Calu3 (cell line): ENCODE data around the gene CLEC3B. TPM values are rescaled to one million over a fixed set of nuclear protein-coding genes. Genes with fewer than 3 reads are reported as not detected.

Experiments used
- BruUV-seq: library from RNA; stranded (reverse); fragments of 400-500 nt; replicated peaks from 2 replicates; lab custom pipeline; 2021; lab: Mats Ljungman, UMichigan
- CTCF ChIA-PET: fragments of 300-600 bp; sonication (Branson Sonifier 250); formaldehyde crosslinking; loops from one replicate; lab custom pipeline; 2022; ENCODE audit warnings: antibody characterized with exemption; lab: Charles Lee
- DNase-seq: peaks from one replicate; pipeline ENCODE4 v3.0.0; 2022
- H3K27ac Mint-ChIP-seq: one replicate; pipeline ENCODE4 v1.8.0; 2022; ENCODE audit warnings: mixed read lengths; ENCODE audit not compliant: unreplicated experiment
- H3K27me3 Mint-ChIP-seq: one replicate; pipeline ENCODE4 v1.8.0; 2022; ENCODE audit warnings: mixed read lengths; ENCODE audit not compliant: unreplicated experiment
- H3K36me3 Mint-ChIP-seq: one replicate; pipeline ENCODE4 v1.8.0; 2022; ENCODE audit warnings: mild to moderate bottlenecking, moderate library complexity, mixed read lengths; ENCODE audit not compliant: insufficient read depth, unreplicated experiment
- H3K4me1 Mint-ChIP-seq: one replicate; pipeline ENCODE4 v1.8.0; 2022; ENCODE audit warnings: mild to moderate bottlenecking, low read depth, mixed read lengths; ENCODE audit not compliant: unreplicated experiment
- H3K4me3 Mint-ChIP-seq: one replicate; pipeline ENCODE4 v1.8.0; 2022; ENCODE audit warnings: mild to moderate bottlenecking, low read depth, moderate library complexity, mixed read lengths; ENCODE audit not compliant: unreplicated experiment
- H3K9me3 Mint-ChIP-seq: one replicate; pipeline ENCODE4 v1.8.0; 2022; ENCODE audit warnings: low read depth, mixed read lengths; ENCODE audit not compliant: unreplicated experiment
- intact Hi-C: fragments of 100-400 bp; cut with micrococcal nuclease; formaldehyde crosslinking; loops from one replicate; pipeline ENCODE4 v1.10.0; 2022; ENCODE audit not compliant: unreplicated experiment
- total RNA-seq: library from RNA; stranded (reverse); gene quantifications from 2 replicates; pipeline ENCODE4 v1.2.3, GENCODE V29; 2022
- TF ChIP-seq, protein P1 (sequence below): fragments of 200-600 bp; IDR thresholded peaks from one replicate; pipeline ENCODE4 v1.8.0; 2022; ENCODE audit warnings: antibody characterized with exemption; ENCODE audit not compliant: unreplicated experiment

The CLEC3B gene
- total RNA-seq, 1 experiment from 2014 or later = not detected

DNA sequence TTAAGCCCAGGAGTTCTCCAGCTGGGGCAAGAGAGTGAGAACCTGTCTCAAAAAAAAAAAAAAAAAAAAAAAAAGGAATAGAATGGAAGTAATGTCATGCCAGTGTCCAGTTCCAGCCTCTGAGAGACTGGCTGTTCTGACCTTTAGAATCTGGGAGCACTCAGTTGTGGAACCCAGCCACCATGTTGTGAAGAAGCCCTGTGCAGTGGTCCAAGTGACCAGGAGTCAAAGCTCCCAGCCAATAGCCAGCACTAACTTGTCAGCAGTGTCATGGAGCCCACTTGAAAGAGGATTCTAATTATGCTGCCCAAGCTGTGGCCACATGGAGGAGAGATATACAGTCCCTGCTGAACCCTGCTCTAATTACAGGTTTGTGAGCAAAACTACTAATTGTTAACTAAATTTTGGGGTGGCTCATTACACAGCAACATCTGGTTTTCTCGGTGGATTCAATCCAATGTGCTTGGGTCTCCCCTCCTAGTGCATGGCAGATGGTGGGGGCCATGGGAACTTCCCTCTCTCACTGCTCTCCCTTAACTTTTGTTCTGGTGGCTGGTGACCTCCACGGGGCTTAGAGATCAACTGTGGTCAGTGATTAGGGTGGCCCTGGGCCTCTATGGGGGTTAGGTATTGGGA, 55.5 kb downstream of the CLEC3B start:
- Mint-ChIP-seq H3K9me3 (no peaks in the 10 kb centered on the region), H3K27me3 (no peaks in the 10 kb centered on the region), H3K27ac (no peak overlapping the region), H3K36me3 (no peaks in the 10 kb centered on the region), H3K4me1 (no peaks in the 10 kb centered on the region), H3K4me3 (no peak overlapping the region)
- DNase-seq = no peak
- CTCF ChIA-PET = no interaction called here
- intact Hi-C loops = no loop called here
- BruUV-seq = no TSS peak
- TF ChIP-seq, protein P1, sequence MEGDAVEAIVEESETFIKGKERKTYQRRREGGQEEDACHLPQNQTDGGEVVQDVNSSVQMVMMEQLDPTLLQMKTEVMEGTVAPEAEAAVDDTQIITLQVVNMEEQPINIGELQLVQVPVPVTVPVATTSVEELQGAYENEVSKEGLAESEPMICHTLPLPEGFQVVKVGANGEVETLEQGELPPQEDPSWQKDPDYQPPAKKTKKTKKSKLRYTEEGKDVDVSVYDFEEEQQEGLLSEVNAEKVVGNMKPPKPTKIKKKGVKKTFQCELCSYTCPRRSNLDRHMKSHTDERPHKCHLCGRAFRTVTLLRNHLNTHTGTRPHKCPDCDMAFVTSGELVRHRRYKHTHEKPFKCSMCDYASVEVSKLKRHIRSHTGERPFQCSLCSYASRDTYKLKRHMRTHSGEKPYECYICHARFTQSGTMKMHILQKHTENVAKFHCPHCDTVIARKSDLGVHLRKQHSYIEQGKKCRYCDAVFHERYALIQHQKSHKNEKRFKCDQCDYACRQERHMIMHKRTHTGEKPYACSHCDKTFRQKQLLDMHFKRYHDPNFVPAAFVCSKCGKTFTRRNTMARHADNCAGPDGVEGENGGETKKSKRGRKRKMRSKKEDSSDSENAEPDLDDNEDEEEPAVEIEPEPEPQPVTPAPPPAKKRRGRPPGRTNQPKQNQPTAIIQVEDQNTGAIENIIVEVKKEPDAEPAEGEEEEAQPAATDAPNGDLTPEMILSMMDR = no peak

DNA sequence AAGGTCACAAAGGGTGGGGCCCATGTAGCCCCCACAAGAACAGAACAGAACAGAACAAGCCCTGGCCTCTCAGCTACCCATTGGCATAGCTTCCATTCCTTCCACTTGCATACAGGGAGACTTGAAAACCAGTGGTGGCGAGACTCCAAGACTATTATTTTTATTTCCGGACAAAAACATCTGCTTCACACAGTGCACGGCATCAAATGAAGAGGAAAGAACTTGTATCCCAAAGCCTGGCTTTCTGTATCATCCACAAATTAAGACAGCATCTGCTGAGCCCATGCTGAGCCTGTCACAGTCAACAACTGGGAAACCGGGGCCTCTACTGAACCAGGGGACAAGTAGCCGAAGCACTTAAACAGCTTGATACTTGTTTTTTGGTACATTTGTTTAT, 56.0 kb downstream of the CLEC3B start:
- BruUV-seq = no TSS peak
- no peak overlapping the region for H3K4me3 Mint-ChIP-seq

DNA sequence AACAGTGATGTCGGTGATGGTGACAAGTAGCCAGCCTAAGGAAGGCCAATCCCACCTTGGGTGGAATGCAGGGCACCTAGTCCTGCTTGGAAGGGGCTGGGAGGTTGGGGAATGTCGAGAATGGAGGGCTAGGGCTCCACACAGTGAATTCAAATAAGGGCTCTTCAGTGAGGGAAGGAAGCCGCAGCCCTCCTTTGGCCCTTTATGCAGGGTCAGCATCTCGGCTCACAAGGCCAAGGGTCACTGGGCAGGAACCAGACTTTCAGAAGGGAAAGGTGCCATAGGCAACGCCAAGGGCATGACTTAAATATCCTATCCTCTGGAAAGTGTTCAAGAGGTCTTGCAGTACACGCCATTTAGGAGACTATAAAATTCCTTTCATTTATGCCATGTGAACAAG, 56.9 kb downstream of the CLEC3B start:
- H3K9me3 Mint-ChIP-seq = no peaks in the 10 kb centered on the region
- DNase-seq = no peak
- CTCF ChIA-PET = no interaction called here
- H3K27me3 Mint-ChIP-seq = no peaks in the 10 kb centered on the region
- H3K4me1 Mint-ChIP-seq = no peaks in the 10 kb centered on the region
- peaks cover 11% of the 10 kb centered on the region for H3K36me3 Mint-ChIP-seq
- TF ChIP-seq, protein P1 = no peak
- BruUV-seq = no TSS peak
- H3K4me3 Mint-ChIP-seq = no peak overlapping the region
- no peak overlapping the region for H3K27ac Mint-ChIP-seq
- intact Hi-C loops = no loop called here

More for the DNA sequence above, 56.0 kb downstream of the CLEC3B start:
- Mint-ChIP-seq H3K27ac (no peak overlapping the region), H3K27me3 (no peaks in the 10 kb centered on the region), H3K36me3 (peaks cover 3% of the 10 kb centered on the region), H3K4me1 (no peaks in the 10 kb centered on the region), H3K9me3 (no peaks in the 10 kb centered on the region)
- no peak for DNase-seq
- intact Hi-C loops = no loop called here
- CTCF ChIA-PET = no interaction called here
- TF ChIP-seq, protein P1 = no peak

DNA sequence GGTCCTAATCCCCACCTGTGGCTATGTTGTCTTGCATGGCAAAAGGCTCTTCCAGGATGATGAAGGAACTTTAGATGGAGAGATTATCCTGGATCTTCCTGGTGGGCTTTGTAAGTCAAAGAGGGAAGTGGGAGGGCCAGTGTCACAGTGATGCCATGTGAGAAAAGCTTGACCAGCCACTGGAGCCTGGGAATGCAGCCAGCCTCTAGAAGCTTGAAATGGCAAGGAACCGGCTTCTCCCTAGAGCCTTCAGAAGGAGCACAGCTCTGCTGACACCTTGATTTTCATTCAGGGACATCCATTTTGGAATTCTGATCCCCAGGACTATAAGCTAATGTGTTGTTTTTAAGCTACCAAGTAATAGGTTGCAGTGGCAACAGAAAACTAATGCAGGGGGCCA, 58.3 kb downstream of the CLEC3B start:
- Mint-ChIP-seq H3K9me3 (no peaks in the 10 kb centered on the region), H3K4me3 (no peak overlapping the region), H3K36me3 (peaks cover 18% of the 10 kb centered on the region), H3K4me1 (no peaks in the 10 kb centered on the region), H3K27ac (no peak overlapping the region), H3K27me3 (no peaks in the 10 kb centered on the region)
- no TSS peak for BruUV-seq
- TF ChIP-seq, protein P1 = no peak
- intact Hi-C loops = no loop called here
- DNase-seq = no peak
- CTCF ChIA-PET = interaction anchor here (0.6 kb wide), 1 partner anchor 13 kb away, joined by 4 read pairs; no protein-coding TSS in a partner anchor
